KMS-11 (cell line): Measurements from ENCODE around the gene FGGY.

ENCODE experiments used
- H2AFZ ChIP-seq: fragments of 200-600 bp; sonication (generic); 2 replicates; pipeline ENCODE4 v1.6.1; 2016; ENCODE audit warnings: antibody characterized with exemption, mixed run types, low read depth
- H3K27ac ChIP-seq: fragments of 200-600 bp; sonication (generic); 2 replicates; pipeline ENCODE4 v1.6.1; 2016; ENCODE audit warnings: mild to moderate bottlenecking, mixed run types
- H3K27me3 ChIP-seq: fragments of 200-600 bp; sonication (generic); 2 replicates; pipeline ENCODE4 v1.6.1; 2017; ENCODE audit warnings: mild to moderate bottlenecking, low read depth, mixed run types, moderate library complexity; ENCODE audit not compliant: insufficient read depth
- H3K36me3 ChIP-seq: fragments of 200-600 bp; sonication (generic); 2 replicates; pipeline ENCODE4 v1.6.1; 2017; ENCODE audit warnings: mild to moderate bottlenecking, mixed run types; ENCODE audit not compliant: insufficient read depth
- H3K4me1 ChIP-seq: fragments of 200-600 bp; sonication (generic); 2 replicates; pipeline ENCODE4 v1.6.1; 2016; ENCODE audit warnings: mild to moderate bottlenecking, low read depth, mixed run types; ENCODE audit not compliant: poor library complexity, severe bottlenecking
- H3K4me2 ChIP-seq: fragments of 200-600 bp; sonication (generic); 2 replicates; pipeline ENCODE4 v1.7.0; 2016; ENCODE audit warnings: mild to moderate bottlenecking, mixed run types
- H3K4me3 ChIP-seq: fragments of 200-600 bp; sonication (generic); IDR thresholded peaks from 2 replicates; pipeline ENCODE4 v1.6.1; 2017; ENCODE audit warnings: low read depth, low read length, mixed read lengths; ENCODE audit not compliant: insufficient read depth
- H3K79me2 ChIP-seq: fragments of 200-600 bp; sonication (generic); 2 replicates; pipeline ENCODE4 v1.6.1; 2016; ENCODE audit warnings: low read depth, mixed run types; ENCODE audit not compliant: insufficient read depth
- H3K9ac ChIP-seq: fragments of 200-600 bp; sonication (generic); 2 replicates; pipeline ENCODE4 v1.6.1; 2016; ENCODE audit warnings: mild to moderate bottlenecking, mixed run types
- H4K20me1 ChIP-seq: fragments of 200-600 bp; sonication (generic); 2 replicates; pipeline ENCODE4 v1.6.1; 2016; ENCODE audit warnings: mild to moderate bottlenecking, mixed run types; ENCODE audit not compliant: insufficient read depth
- CTCF ChIP-seq: fragments of 200-600 bp; sonication (generic); conservative IDR thresholded peaks from 2 replicates; pipeline ENCODE4 v1.6.1; 2017; ENCODE audit warnings: low read depth, mild to moderate bottlenecking, antibody characterized with exemption, low read length, moderate library complexity, mixed read lengths

Gene FGGY

GRCh38 chr1:59307591-59307990 is 10.7 kb downstream of the FGGY start:
- TF ChIP-seq CTCF = no peak
- Histone ChIP-seq H2AFZ (no peak overlapping the region), H4K20me1 (no peaks in the 10 kb centered on the region), H3K9ac (no peak overlapping the region), H3K27ac (no peak overlapping the region), H3K4me2 (no peak overlapping the region), H3K36me3 (no peaks in the 10 kb centered on the region), H3K4me1 (no peaks in the 10 kb centered on the region), H3K27me3 (no peaks in the 10 kb centered on the region), H3K4me3 (no peak overlapping the region), H3K79me2 (no peaks in the 10 kb centered on the region)

- H3K27ac ChIP-seq = no peak overlapping the region
- H3K27me3 ChIP-seq = no peaks in the 10 kb centered on the region
- H3K4me1 ChIP-seq = no peaks in the 10 kb centered on the region
- H3K4me3 ChIP-seq = no peak overlapping the region
- no peak overlapping the region for H3K4me2 ChIP-seq
- no peaks in the 10 kb centered on the region for H4K20me1 ChIP-seq
- TF ChIP-seq CTCF = no peak
- no peaks in the 10 kb centered on the region for H3K79me2 ChIP-seq
- no peaks in the 10 kb centered on the region for H3K36me3 ChIP-seq
- no peak overlapping the region for H3K9ac ChIP-seq
- H2AFZ ChIP-seq = no peak overlapping the region
Observed at GRCh38 chr1:59308839-59309238, 11.9 kb downstream of the FGGY start.

GRCh38 chr1:59309392-59309791 is 12.5 kb downstream of the FGGY start:
- Histone ChIP-seq H3K36me3 (no peaks in the 10 kb centered on the region), H3K9ac (no peak overlapping the region), H4K20me1 (no peaks in the 10 kb centered on the region), H3K4me3 (no peak overlapping the region), H3K27ac (no peak overlapping the region), H3K27me3 (no peaks in the 10 kb centered on the region), H3K4me2 (no peak overlapping the region), H3K4me1 (no peaks in the 10 kb centered on the region), H3K79me2 (no peaks in the 10 kb centered on the region), H2AFZ (no peak overlapping the region)
- no peak for TF ChIP-seq CTCF

- H3K4me1 ChIP-seq = no peaks in the 10 kb centered on the region
- H3K27ac ChIP-seq = no peak overlapping the region
- H2AFZ ChIP-seq = no peak overlapping the region
- H3K4me2 ChIP-seq = no peak overlapping the region
- H3K79me2 ChIP-seq = no peaks in the 10 kb centered on the region
- H3K4me3 ChIP-seq = no peak overlapping the region
- H3K36me3 ChIP-seq = no peaks in the 10 kb centered on the region
- H3K9ac ChIP-seq = no peak overlapping the region
- TF ChIP-seq CTCF = no peak
- no peaks in the 10 kb centered on the region for H3K27me3 ChIP-seq
- H4K20me1 ChIP-seq = no peaks in the 10 kb centered on the region
Observed at GRCh38 chr1:59309795-59310548, 13.1 kb downstream of the FGGY start.
